ENCODE results near the gene GUCY1A1.

The GUCY1A1 gene

GRCh38 chr4:155666344-155667221 is at the start of gene GUCY1A1:
TSS of gene GUCY1A1 (plus strand) at chr4:155666848. CDS start at chr4:155696868, 30,020 bp downstream.
- no peaks in the 10 kb centered on the region for H3K9me3 ChIP-seq (ENCODE audit: control insufficient read depth, low read length)
- H3K4me1 ChIP-seq = peaks cover 3% of the 10 kb centered on the region
- TF ChIP-seq CTCF (IDR thresholded peaks at IDR 0.05) = no peak
- H3K36me3 ChIP-seq (ENCODE audit: control insufficient read depth, insufficient read depth, low read length) = no peaks in the 10 kb centered on the region
- H3K4me3 ChIP-seq (ENCODE audit: low read depth, low read length) = peak within 1 kb of the TSS; percentile 76
- H2AFZ ChIP-seq = peak within 1 kb of the TSS; percentile 91
- H3K9ac ChIP-seq = no peak within 1 kb of the TSS
- H3K79me2 ChIP-seq = no peaks in the 10 kb centered on the region
- H3K4me2 ChIP-seq (ENCODE audit: low read length) = peak within 1 kb of the TSS; percentile 97
- no peaks in the 10 kb centered on the region for H3K27me3 ChIP-seq (ENCODE audit: control insufficient read depth, insufficient read depth, low read length)
- peak within 1 kb of the TSS; percentile 76 for H3K27ac ChIP-seq

GRCh38 chr4:155617296-155617695 is 49.4 kb upstream of the GUCY1A1 start:
- H3K4me3 ChIP-seq (ENCODE audit: low read depth, low read length) = no peak overlapping the region
- no peak overlapping the region for H3K4me2 ChIP-seq (ENCODE audit: low read length)
- H3K27ac ChIP-seq = no peak overlapping the region
- no peaks in the 10 kb centered on the region for H3K9me3 ChIP-seq (ENCODE audit: control insufficient read depth, low read length)
- TF ChIP-seq CTCF (IDR thresholded peaks at IDR 0.05) = no peak
- no peak overlapping the region for H2AFZ ChIP-seq
- no peak overlapping the region for H3K9ac ChIP-seq
- H3K79me2 ChIP-seq = no peaks in the 10 kb centered on the region
- H3K36me3 ChIP-seq (ENCODE audit: control insufficient read depth, insufficient read depth, low read length) = no peaks in the 10 kb centered on the region
- H3K4me1 ChIP-seq = no peaks in the 10 kb centered on the region
- no peaks in the 10 kb centered on the region for H3K27me3 ChIP-seq (ENCODE audit: control insufficient read depth, insufficient read depth, low read length)

DNA sequence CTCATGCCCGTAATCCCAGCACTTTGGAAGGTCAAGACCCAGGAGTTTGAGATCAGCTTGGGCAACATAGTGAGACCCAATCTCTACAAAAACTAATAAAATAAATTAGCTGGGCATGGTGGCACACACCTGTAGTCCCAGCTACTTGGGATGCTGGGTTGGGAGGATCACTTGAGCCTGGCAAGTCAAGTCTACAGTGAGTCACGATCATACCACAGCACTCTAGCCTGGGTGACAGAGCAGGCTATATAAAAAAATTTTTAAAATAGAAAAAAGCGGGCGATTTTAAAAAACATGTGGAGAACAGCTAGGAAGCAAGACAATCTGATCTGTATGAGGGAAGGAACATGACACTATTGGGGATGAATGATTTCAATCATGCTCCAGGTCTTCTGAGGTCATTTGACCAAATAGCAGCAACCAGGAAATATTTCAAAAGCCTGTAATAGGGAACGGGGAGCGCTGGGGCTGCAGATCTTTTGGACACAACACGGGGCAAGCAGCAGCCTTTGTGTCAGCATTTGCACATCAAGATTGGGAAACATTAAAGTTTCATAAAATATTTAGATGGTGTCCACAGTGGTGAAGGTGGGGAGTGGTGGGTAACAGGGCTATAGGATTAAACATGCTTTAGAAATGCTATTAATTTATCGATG is 48.3 kb upstream of the GUCY1A1 start:
- H3K27ac ChIP-seq = no peak overlapping the region
- no peak for TF ChIP-seq CTCF (IDR thresholded peaks at IDR 0.05)
- no peak overlapping the region for H3K4me3 ChIP-seq (ENCODE audit: low read depth, low read length)
- no peaks in the 10 kb centered on the region for H3K36me3 ChIP-seq (ENCODE audit: control insufficient read depth, insufficient read depth, low read length)
- no peaks in the 10 kb centered on the region for H3K4me1 ChIP-seq
- H3K9ac ChIP-seq = no peak overlapping the region
- H3K4me2 ChIP-seq (ENCODE audit: low read length) = no peak overlapping the region
- H3K27me3 ChIP-seq (ENCODE audit: control insufficient read depth, insufficient read depth, low read length) = no peaks in the 10 kb centered on the region
- no peak overlapping the region for H2AFZ ChIP-seq
- H3K9me3 ChIP-seq (ENCODE audit: control insufficient read depth, low read length) = no peaks in the 10 kb centered on the region
- no peaks in the 10 kb centered on the region for H3K79me2 ChIP-seq

GRCh38 chr4:155620637-155621036 is 46.0 kb upstream of the GUCY1A1 start:
- no peak for TF ChIP-seq CTCF (IDR thresholded peaks at IDR 0.05)

More at GRCh38 chr4:155620637-155621036, 46.0 kb upstream of the GUCY1A1 start:
- Histone ChIP-seq H3K4me1 (no peaks in the 10 kb centered on the region), H3K36me3 (ENCODE audit: control insufficient read depth, insufficient read depth, low read length) (no peaks in the 10 kb centered on the region), H3K9ac (no peak overlapping the region), H3K9me3 (ENCODE audit: control insufficient read depth, low read length) (no peaks in the 10 kb centered on the region), H3K27ac (no peak overlapping the region), H3K4me2 (ENCODE audit: low read length) (no peak overlapping the region), H3K79me2 (no peaks in the 10 kb centered on the region), H3K4me3 (ENCODE audit: low read depth, low read length) (no peak overlapping the region), H2AFZ (no peak overlapping the region), H3K27me3 (ENCODE audit: control insufficient read depth, insufficient read depth, low read length) (no peaks in the 10 kb centered on the region)
